AG09309 (cell line): ENCODE results near the gene PRPF18.

Experiments used
- DNase-seq: peaks from one replicate; pipeline ENCODE4 v3.0.0-alpha.2; 2010; ENCODE audit warnings: low read depth
- H3K4me3 ChIP-seq: 2 replicates; pipeline ENCODE4 v1.5.1; 2011; ENCODE audit warnings: mild to moderate bottlenecking, low read depth, low read length, moderate library complexity; ENCODE audit not compliant: control insufficient read depth
- CTCF ChIP-seq: IDR thresholded peaks from 2 replicates; pipeline ENCODE4 v1.5.1; 2011; ENCODE audit warnings: mild to moderate bottlenecking, low read depth, low read length, inconsistent platforms; ENCODE audit not compliant: insufficient read depth, control insufficient read depth; ENCODE audit errors: missing control alignments

Gene PRPF18

GRCh38 chr10:13636776-13637175, 50.0 kb downstream of the PRPF18 start:
- no peak for DNase-seq
- no peak for TF ChIP-seq CTCF
- H3K4me3 ChIP-seq, result no peak overlapping the region

GRCh38 chr10:13637303-13637856, 50.6 kb downstream of the PRPF18 start:
- DNase-seq, result no peak
- H3K4me3 ChIP-seq, result no peak overlapping the region
- no peak for TF ChIP-seq CTCF

- H3K4me3 ChIP-seq, result no peak overlapping the region
- no peak for DNase-seq
- TF ChIP-seq CTCF, result no peak
Measured at GRCh38 chr10:13637894-13638293, 51.1 kb downstream of the PRPF18 start.

GRCh38 chr10:13642293-13642692, 55.5 kb downstream of the PRPF18 start:
- TF ChIP-seq CTCF, result no peak
- DNase-seq, result no peak
- H3K4me3 ChIP-seq, result no peak overlapping the region

GRCh38 chr10:13643016-13643415, 56.3 kb downstream of the PRPF18 start:
- TF ChIP-seq CTCF, result no peak
- no peak overlapping the region for H3K4me3 ChIP-seq
- no peak for DNase-seq

- no peak for DNase-seq
- TF ChIP-seq CTCF, result no peak
- H3K4me3 ChIP-seq, result no peak overlapping the region
Measured at GRCh38 chr10:13644866-13645265, 58.1 kb downstream of the PRPF18 start.

GRCh38 chr10:13648425-13648824, 61.7 kb downstream of the PRPF18 start:
- no peak for TF ChIP-seq CTCF
- H3K4me3 ChIP-seq, result no peak overlapping the region
- no peak for DNase-seq
